Gastrocnemius medialis (tissue), 4 donors: Measurements from ENCODE around the gene AIFM1.

Experiments used
- POLR2A ChIP-seq, 2 donors: fragments of 450-650 bp; IDR thresholded peaks; one replicate each; pipeline ENCODE4 v1.6.1; 2017; ENCODE audit warnings: antibody characterized with exemption in 2 of 2, mild to moderate bottlenecking in 2 of 2, moderate library complexity in 2 of 2
- TF ChIP-seq, protein P1 (sequence below), 5 experiments: fragments of 450-650 bp in 3 of 5; fragments of 200-600 bp in 2 of 5; sonication (generic) in 2 of 5; IDR thresholded peaks in 4 of 5; conservative IDR thresholded peaks in 1 of 5; 1 replicate in 4 of 5; 2 replicates in 1 of 5; pipeline ENCODE4 v1.5.1; 2016 to 2019; ENCODE audit warnings: antibody characterized with exemption in 5 of 5, mild to moderate bottlenecking in 3 of 5, moderate library complexity in 3 of 5

DNA sequence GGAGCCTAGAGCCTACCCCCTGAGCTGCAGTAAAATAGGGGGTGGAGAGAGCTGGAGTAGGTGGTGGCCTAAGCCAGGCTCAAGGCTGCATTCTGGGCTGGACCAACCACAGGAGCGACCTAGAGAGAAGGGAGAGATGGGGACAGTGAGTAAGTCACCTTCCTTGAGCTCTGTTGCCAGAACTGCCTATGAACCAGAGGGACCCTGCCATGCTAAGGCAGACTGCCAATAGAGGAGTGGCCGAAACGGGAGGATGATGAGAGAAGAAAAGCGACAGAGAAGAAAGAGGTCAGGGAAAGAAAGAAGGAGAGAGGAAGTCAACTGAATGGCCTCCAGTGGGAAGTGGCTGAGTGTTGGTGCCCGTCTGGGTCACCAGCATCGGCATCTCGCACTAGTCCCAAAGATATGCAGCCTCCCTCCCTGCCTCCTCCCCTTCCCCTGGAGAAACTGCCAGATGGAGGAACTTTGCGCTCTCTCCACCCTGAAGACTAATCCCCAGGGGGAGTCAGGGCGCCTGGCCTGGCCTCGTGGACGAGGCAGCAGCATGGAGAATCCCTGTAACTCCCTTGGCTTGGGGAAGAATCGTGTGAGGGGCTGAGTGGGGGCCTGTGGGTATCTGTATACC is 84.1 kb downstream of the AIFM1 start:
- no peak for TF ChIP-seq POLR2A (IDR thresholded peaks at IDR 0.05)
- TF ChIP-seq, protein P1, sequence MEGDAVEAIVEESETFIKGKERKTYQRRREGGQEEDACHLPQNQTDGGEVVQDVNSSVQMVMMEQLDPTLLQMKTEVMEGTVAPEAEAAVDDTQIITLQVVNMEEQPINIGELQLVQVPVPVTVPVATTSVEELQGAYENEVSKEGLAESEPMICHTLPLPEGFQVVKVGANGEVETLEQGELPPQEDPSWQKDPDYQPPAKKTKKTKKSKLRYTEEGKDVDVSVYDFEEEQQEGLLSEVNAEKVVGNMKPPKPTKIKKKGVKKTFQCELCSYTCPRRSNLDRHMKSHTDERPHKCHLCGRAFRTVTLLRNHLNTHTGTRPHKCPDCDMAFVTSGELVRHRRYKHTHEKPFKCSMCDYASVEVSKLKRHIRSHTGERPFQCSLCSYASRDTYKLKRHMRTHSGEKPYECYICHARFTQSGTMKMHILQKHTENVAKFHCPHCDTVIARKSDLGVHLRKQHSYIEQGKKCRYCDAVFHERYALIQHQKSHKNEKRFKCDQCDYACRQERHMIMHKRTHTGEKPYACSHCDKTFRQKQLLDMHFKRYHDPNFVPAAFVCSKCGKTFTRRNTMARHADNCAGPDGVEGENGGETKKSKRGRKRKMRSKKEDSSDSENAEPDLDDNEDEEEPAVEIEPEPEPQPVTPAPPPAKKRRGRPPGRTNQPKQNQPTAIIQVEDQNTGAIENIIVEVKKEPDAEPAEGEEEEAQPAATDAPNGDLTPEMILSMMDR (IDR thresholded peaks at IDR 0.05 in 4 of 5, conservative IDR thresholded peaks at IDR 0.05 in 1 of 5), result no peak
